Hematopoietic multipotent progenitor cell treated with erythropoietin and hydrocortisone succinate and interleukin-3 and kit ligand, for 15 days (in vitro differentiated cells): ENCODE results near the gene LAMTOR3.

Source experiments
- DNase-seq: peaks from one replicate; pipeline ENCODE4 v3.0.0-alpha.2; 2015; ENCODE audit warnings: low spot score

LAMTOR3 gene

GRCh38 chr4:99861120-99861905 is 32.9 kb downstream of the LAMTOR3 start:
- no peak for DNase-seq

GRCh38 chr4:99860521-99860920 is 33.7 kb downstream of the LAMTOR3 start:
- no peak for DNase-seq

- no peak for DNase-seq
These were observed 34.6 kb downstream of the LAMTOR3 start for GRCh38 chr4:99859618-99860017.

DNA sequence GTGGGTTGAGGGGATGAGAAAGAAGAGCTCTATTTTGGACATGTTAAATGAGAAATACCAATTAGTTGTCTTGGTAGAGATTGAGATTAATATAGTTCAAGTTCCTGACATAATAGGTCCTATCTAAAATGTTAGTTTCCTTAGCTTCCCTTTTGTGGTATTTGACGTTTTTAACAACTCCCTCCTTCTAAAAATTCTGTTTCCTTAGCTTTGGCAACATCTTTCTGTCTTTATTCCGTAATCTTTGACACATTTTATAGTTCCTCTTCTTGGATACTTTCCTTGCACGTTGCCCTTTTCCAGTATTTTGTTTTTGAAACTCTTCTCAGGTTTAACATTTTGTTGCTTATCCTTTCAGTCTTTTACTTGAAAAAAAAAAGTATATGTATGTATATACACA is 36.9 kb downstream of the LAMTOR3 start:
- DNase-seq: no peak

- no peak for DNase-seq
These were observed 38.1 kb downstream of the LAMTOR3 start for GRCh38 chr4:99856166-99856565.

DNA sequence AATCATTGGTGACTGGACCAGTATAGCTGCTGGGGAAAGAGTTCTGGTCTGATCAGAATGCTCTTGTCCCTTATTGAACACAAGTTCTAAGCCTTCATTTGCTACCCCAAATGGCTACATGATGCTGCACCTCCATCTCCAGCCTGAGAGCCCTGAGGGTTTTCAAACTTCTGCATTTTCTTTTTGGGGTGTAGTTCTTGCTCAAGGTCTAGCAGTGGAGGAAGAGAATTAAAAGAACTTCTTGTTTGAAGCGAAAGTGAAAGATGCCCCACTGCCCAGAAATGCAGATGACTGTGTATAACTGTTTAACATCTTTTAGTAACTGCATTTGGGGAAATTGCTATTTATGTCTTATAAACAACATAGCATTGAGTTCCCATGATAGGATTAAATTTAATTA is 38.5 kb downstream of the LAMTOR3 start:
- DNase-seq: no peak

GRCh38 chr4:99853999-99854398 is 40.2 kb downstream of the LAMTOR3 start:
- no peak for DNase-seq

- no peak for DNase-seq
These were observed 41.0 kb downstream of the LAMTOR3 start for GRCh38 chr4:99853190-99853589.

DNA sequence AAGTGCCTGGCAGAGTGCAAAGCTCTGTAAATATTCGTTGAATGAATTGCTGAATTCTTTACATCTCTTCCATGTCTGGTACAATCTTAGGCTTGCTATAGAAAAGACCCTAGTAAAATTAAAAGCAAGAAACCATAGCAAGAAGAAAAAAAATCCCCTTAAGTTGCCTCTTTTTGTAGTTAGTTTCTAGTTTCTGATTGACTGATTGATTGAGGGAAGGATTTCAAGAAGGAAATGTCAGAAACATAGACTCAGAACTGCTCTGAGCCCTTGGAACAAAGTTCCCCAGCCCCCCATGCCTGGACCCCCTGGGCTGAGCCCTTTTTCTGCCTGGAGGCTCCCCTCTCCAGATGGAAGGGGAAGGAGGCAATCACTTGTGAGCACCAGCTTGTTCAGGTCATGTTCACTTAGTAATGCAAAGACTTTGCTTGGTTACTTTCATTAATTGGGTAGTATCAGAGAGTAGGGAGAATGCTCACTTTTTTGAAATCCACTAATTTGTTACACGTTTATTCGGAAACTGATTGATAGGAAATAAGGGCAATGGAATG is 42.0 kb downstream of the LAMTOR3 start:
- no peak for DNase-seq

DNA sequence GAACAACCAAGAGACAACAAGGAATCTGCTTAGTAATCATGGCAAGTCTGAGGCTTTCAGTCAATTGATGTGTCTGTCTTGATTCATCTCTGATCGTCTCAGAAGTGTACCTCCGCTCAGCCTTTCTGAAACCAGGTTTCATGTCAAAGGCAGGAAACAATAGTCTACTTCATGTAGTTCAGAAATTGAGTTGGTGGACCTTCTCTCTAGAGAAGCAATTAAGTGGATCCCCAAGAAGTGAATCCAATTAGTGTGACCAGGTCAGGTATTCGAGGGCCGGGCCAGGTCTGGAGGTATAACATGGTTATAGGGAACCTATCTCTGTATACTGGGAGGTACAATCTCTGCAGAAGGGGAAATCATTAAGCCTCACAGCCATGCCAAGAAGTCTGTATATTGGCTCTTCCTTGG is 45.6 kb downstream of the LAMTOR3 start:
- DNase-seq: no peak

- DNase-seq: no peak
These were observed 46.8 kb downstream of the LAMTOR3 start for GRCh38 chr4:99847362-99847976.

DNA sequence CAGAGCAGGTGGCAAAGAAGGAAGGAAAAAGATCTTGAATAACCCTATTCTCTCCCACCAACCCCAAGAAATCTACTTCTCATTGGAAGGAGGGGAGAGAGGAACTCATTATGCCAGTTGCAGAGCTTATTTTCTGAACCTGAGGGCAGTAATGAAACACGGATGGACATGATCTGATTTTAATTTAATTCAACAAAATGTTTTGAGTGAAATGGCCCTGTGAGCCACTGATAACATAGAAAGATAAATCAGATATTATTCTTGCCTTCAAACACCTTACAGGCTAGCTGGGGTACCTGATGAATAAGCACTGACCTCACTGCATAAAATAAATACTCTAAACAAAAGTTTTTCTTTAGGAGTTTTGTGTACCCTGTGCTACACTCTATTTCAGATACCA is 47.3 kb downstream of the LAMTOR3 start:
- DNase-seq: no peak

DNA sequence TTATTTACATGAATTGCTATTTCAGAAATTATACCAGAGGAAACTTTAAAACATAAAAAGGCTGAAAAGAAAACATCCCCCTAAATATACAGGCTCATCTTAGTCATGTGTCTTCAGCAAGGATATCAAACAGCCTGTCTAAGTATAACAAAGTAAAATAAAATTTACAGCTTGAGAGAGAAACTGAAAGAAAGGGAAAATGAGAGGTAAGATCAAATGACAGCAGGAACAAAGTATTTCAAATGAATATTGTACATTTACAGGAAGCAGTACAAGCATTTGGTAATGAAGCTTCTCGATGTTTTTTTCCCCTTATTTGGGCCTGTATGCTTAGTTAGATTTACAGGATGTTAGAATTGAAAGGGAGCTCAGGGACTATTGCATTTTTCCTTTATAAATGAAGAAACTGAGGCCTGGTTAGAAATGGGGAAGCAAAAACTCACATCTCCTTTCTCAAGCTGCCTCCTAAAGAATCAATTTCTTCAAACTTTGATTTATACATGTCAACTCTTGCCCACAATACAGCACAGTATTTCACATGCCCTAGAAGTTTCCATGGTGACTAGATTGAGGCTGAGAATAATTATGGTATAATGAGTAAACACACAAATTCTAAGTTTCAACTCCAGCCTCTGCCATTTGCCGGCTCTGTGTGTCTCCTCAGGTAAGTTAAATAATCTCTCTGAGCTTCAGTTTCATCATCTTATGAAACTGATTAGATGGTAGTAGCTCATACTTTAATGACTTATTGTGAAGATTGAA is 48.3 kb downstream of the LAMTOR3 start:
- no peak for DNase-seq

GRCh38 chr4:99845179-99845578 is 49.0 kb downstream of the LAMTOR3 start:
- no peak for DNase-seq

- DNase-seq: no peak
These were observed 50.2 kb downstream of the LAMTOR3 start for GRCh38 chr4:99844048-99844447.

DNA sequence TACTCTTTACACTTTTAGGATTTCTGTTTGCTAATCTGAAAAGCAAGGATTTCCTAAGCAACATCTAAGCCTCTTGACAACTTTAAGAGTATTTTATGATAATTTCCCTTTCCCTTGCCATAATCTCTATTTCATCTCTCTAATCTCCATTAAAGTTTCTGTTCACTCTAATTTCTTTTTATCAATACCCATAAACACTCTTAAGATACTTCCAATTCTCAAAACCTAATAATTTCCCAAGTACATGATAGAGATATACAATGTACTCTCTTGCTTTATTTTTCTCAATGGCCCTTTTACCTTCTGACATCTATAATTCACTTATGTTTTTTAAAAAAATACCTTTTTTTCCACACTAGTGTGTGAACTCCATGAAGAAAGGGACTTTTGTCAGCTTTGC is 50.8 kb downstream of the LAMTOR3 start:
- DNase-seq: no peak

GRCh38 chr4:99841129-99841528 is 53.1 kb downstream of the LAMTOR3 start:
- no peak for DNase-seq

DNA sequence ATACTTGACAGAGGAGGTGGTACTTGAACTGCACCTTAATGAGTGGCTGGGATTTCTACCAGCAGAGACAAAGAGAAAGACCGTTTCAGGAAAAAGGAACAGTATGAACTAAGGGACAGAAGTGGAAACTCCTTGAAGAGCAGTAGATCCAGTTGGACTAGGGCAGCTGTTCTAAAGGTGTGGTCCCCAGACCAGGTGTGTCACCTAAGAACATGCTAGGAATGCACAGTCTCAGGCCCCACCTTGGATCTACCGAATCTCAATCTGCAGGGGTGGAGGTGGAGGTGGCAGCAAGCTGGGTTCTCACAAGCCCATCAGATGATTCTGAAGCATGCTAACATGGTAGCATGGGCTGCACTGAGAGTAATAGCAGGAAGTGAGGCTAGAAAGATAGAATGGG is 55.3 kb downstream of the LAMTOR3 start:
- DNase-seq: no peak

GRCh38 chr4:99835942-99836341 is 58.3 kb downstream of the LAMTOR3 start:
- DNase-seq: no peak

GRCh38 chr4:99834569-99834968 is 59.7 kb downstream of the LAMTOR3 start:
- no peak for DNase-seq

- no peak for DNase-seq
These were observed 60.5 kb downstream of the LAMTOR3 start for GRCh38 chr4:99833756-99834155.

DNA sequence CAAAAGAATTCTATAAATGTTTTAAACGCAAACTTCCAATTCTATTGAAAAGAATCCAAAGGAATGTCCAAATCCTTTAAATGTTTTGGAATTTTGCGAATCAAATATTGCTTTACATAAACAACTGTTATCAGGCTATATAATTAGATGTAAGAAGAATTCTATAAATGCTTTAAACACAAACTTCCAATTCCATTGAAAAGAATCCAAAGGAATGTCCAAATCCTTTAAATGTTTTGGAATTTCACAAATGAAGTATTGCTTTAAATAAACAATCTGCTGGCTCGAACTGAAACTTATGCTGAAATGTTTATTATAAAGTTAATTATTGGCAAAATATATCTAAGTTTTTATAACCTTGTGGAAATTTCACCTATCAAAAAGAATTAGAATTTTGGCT is 61.5 kb downstream of the LAMTOR3 start:
- DNase-seq: no peak

DNA sequence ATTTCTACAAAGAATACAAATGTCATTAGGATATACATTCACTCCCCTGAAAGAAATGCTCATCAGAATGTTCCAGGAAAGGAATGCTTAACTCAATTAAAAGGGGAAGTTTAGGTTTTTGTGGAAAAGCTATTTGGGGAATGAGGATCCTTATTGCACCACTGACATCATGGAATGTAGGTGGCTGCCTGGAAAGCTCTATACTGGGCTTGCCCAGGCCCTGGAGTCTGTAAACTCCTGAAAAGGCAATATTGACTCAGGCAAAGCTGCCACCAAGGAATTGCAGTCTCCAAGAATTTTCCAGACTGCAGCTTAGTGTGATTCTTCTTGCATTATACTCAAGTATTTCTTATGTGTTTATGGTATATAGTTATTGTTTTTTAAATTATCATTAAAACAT is 61.9 kb downstream of the LAMTOR3 start:
- no peak for DNase-seq
